KMS-11 (cell line): ENCODE data around the gene PIGR.

Source experiments
- H2AFZ ChIP-seq: fragments of 200-600 bp; sonication (generic); 2 replicates; pipeline ENCODE4 v1.6.1; 2016; ENCODE audit warnings: antibody characterized with exemption, mixed run types, low read depth
- H3K27ac ChIP-seq: fragments of 200-600 bp; sonication (generic); 2 replicates; pipeline ENCODE4 v1.6.1; 2016; ENCODE audit warnings: mild to moderate bottlenecking, mixed run types
- H3K27me3 ChIP-seq: fragments of 200-600 bp; sonication (generic); 2 replicates; pipeline ENCODE4 v1.6.1; 2017; ENCODE audit warnings: mild to moderate bottlenecking, low read depth, mixed run types, moderate library complexity; ENCODE audit not compliant: insufficient read depth
- H3K36me3 ChIP-seq: fragments of 200-600 bp; sonication (generic); 2 replicates; pipeline ENCODE4 v1.6.1; 2017; ENCODE audit warnings: mild to moderate bottlenecking, mixed run types; ENCODE audit not compliant: insufficient read depth
- H3K4me1 ChIP-seq: fragments of 200-600 bp; sonication (generic); 2 replicates; pipeline ENCODE4 v1.6.1; 2016; ENCODE audit warnings: mild to moderate bottlenecking, low read depth, mixed run types; ENCODE audit not compliant: poor library complexity, severe bottlenecking
- H3K4me2 ChIP-seq: fragments of 200-600 bp; sonication (generic); 2 replicates; pipeline ENCODE4 v1.7.0; 2016; ENCODE audit warnings: mild to moderate bottlenecking, mixed run types
- H3K4me3 ChIP-seq: fragments of 200-600 bp; sonication (generic); IDR thresholded peaks from 2 replicates; pipeline ENCODE4 v1.6.1; 2017; ENCODE audit warnings: low read depth, low read length, mixed read lengths; ENCODE audit not compliant: insufficient read depth
- H3K79me2 ChIP-seq: fragments of 200-600 bp; sonication (generic); 2 replicates; pipeline ENCODE4 v1.6.1; 2016; ENCODE audit warnings: low read depth, mixed run types; ENCODE audit not compliant: insufficient read depth
- H3K9ac ChIP-seq: fragments of 200-600 bp; sonication (generic); 2 replicates; pipeline ENCODE4 v1.6.1; 2016; ENCODE audit warnings: mild to moderate bottlenecking, mixed run types
- H4K20me1 ChIP-seq: fragments of 200-600 bp; sonication (generic); 2 replicates; pipeline ENCODE4 v1.6.1; 2016; ENCODE audit warnings: mild to moderate bottlenecking, mixed run types; ENCODE audit not compliant: insufficient read depth
- CTCF ChIP-seq: fragments of 200-600 bp; sonication (generic); conservative IDR thresholded peaks from 2 replicates; pipeline ENCODE4 v1.6.1; 2017; ENCODE audit warnings: low read depth, mild to moderate bottlenecking, antibody characterized with exemption, low read length, moderate library complexity, mixed read lengths

Gene PIGR

GRCh38 chr1:206971029-206971655, 24.9 kb upstream of the PIGR start:
- Histone ChIP-seq H3K27ac (no peak overlapping the region), H3K4me3 (no peak overlapping the region), H3K4me2 (no peak overlapping the region), H2AFZ (no peak overlapping the region), H3K79me2 (no peaks in the 10 kb centered on the region), H4K20me1 (no peaks in the 10 kb centered on the region), H3K36me3 (no peaks in the 10 kb centered on the region), H3K4me1 (no peaks in the 10 kb centered on the region), H3K27me3 (no peaks in the 10 kb centered on the region), H3K9ac (no peak overlapping the region)
- TF ChIP-seq CTCF, result no peak

DNA sequence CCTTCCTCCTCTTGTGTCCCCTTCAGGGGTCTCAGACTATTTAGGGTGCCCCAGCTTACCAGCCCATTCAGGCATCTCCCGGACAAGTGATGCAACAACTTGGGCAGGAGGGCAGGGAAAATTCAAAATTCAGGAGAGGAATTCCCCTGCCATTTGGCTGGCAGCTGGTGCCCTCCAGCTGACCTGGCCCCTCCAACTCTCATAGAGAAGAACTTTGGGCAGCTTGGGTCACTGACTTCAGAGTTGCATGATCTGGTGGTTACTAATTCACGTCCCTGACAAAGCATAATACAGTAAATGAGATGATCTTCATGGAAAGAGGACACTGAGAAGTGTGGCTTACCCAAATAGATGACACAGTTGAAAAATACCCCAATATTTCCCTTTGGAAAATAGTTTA, 24.2 kb upstream of the PIGR start, which contains the start of gene FCAMR:
Gene FCAMR, minus strand, starts transcription at position 15 of the 400 bp plus-strand sequence. CDS start 335 bp downstream, outside the sequence.
- Histone ChIP-seq H2AFZ (no peak within 1 kb of the TSS), H4K20me1 (no peaks in the 10 kb centered on the region), H3K4me2 (no peak within 1 kb of the TSS), H3K79me2 (no peaks in the 10 kb centered on the region), H3K27ac (no peak within 1 kb of the TSS), H3K27me3 (no peaks in the 10 kb centered on the region), H3K36me3 (no peaks in the 10 kb centered on the region), H3K9ac (no peak within 1 kb of the TSS), H3K4me1 (no peaks in the 10 kb centered on the region), H3K4me3 (no peak within 1 kb of the TSS)
- TF ChIP-seq CTCF, result no peak

DNA sequence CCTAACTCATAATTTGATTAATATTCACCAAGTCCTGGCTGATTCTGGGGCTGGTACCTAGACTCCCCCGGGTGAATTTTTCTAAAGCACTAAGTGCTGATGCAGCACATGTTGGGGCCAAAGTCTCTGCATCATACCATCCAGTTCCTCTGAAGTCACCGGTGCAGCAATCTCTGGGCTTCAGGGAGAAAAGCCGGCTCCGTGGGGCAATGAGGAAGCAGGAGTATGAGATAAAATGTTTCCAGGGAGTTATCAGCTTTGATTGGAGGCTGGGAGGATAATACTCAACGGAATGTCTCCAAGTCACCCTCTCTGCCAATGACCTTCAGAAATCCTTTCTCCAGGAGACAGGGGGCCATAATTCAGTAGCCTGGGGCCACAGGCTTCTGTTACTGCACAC, 22.8 kb upstream of the PIGR start:
- Histone ChIP-seq H2AFZ (no peak overlapping the region), H3K27ac (no peak overlapping the region), H3K9ac (no peak overlapping the region), H3K36me3 (no peaks in the 10 kb centered on the region), H3K27me3 (no peaks in the 10 kb centered on the region), H3K4me2 (no peak overlapping the region), H3K4me1 (no peaks in the 10 kb centered on the region), H4K20me1 (no peaks in the 10 kb centered on the region), H3K4me3 (no peak overlapping the region), H3K79me2 (no peaks in the 10 kb centered on the region)
- no peak for TF ChIP-seq CTCF

GRCh38 chr1:206967096-206967849, 21.0 kb upstream of the PIGR start:
- H3K27ac ChIP-seq, result no peak overlapping the region
- no peak overlapping the region for H3K9ac ChIP-seq
- H3K4me1 ChIP-seq, result no peaks in the 10 kb centered on the region
- no peaks in the 10 kb centered on the region for H3K27me3 ChIP-seq
- no peak for TF ChIP-seq CTCF
- H3K36me3 ChIP-seq, result no peaks in the 10 kb centered on the region
- no peak overlapping the region for H3K4me3 ChIP-seq
- H2AFZ ChIP-seq, result no peak overlapping the region
- no peaks in the 10 kb centered on the region for H3K79me2 ChIP-seq
- no peaks in the 10 kb centered on the region for H4K20me1 ChIP-seq
- no peak overlapping the region for H3K4me2 ChIP-seq
